BE2C (cell line): ENCODE data around the gene ZNF683. TPM values are rescaled to one million over a fixed set of nuclear protein-coding genes. Genes with fewer than 3 reads are reported as not detected.
"Not testable (repeated sequence)": the region's sequence is repeated elsewhere in the genome, so short reads cannot be mapped to it uniquely, and the experiment has no call there.

Experiments used
- DNase-seq: peaks from one replicate; pipeline ENCODE4 v3.0.0-alpha.2; 2020
- H3K27me3 ChIP-seq: fragments of 250-450 bp; sonication (Bioruptor Pico); 2 replicates; pipeline ENCODE4 v1.5.1; 2020; ENCODE audit warnings: mild to moderate bottlenecking
- H3K36me3 ChIP-seq: fragments of 250-450 bp; sonication (Bioruptor Pico); 2 replicates; pipeline ENCODE4 v1.5.1; 2020; ENCODE audit warnings: mild to moderate bottlenecking
- H3K4me1 ChIP-seq: fragments of 250-450 bp; sonication (Bioruptor Pico); 2 replicates; pipeline ENCODE4 v1.5.1; 2020
- H3K4me3 ChIP-seq: 2 replicates; pipeline ENCODE4 v1.5.1; 2011; ENCODE audit warnings: low read depth, low read length
- H3K9me3 ChIP-seq: fragments of 250-450 bp; sonication (Bioruptor Pico); 2 replicates; pipeline ENCODE4 v1.5.1; 2020
- CTCF ChIP-seq: IDR thresholded peaks from 2 replicates; pipeline ENCODE4 v1.5.1; 2012; ENCODE audit warnings: mild to moderate bottlenecking, low read depth, low read length
- polyA plus RNA-seq: library from polyadenylated mRNA; unstranded; fragments of >200 nt; gene quantifications from one replicate; pipeline ENCODE4 v1.2.1, GENCODE V29; 2012; ENCODE audit warnings: low read depth, missing spikeins; ENCODE audit not compliant: insufficient read length, insufficient read depth

ZNF683 gene
- not detected for polyA plus RNA-seq

GRCh38 chr1:26372611-26373010 is at the start of gene ZNF683:
TSS of gene ZNF683 (minus strand) at chr1:26372750. CDS start at chr1:26368571, 4,179 bp downstream.
- not testable (repeated sequence) for H3K27me3 ChIP-seq, H3K4me1 ChIP-seq, H3K36me3 ChIP-seq, H3K4me3 ChIP-seq, DNase-seq, H3K9me3 ChIP-seq

- no peak overlapping the region for H3K4me3 ChIP-seq
- DNase-seq: no peak
- no peak for TF ChIP-seq CTCF
- H3K9me3 ChIP-seq: no peaks in the 10 kb centered on the region
- peaks cover 5% of the 10 kb centered on the region for H3K27me3 ChIP-seq
- no peaks in the 10 kb centered on the region for H3K36me3 ChIP-seq
- H3K4me1 ChIP-seq: no peaks in the 10 kb centered on the region
Observed at GRCh38 chr1:26419494-26419893, 46.9 kb upstream of the ZNF683 start.

- Histone ChIP-seq H3K4me3 (no peak overlapping the region), H3K4me1 (no peaks in the 10 kb centered on the region), H3K9me3 (no peaks in the 10 kb centered on the region), H3K36me3 (no peaks in the 10 kb centered on the region), H3K27me3 (peaks cover 6% of the 10 kb centered on the region)
- no peak for DNase-seq
- no peak for TF ChIP-seq CTCF
Observed at GRCh38 chr1:26418865-26419349, 46.4 kb upstream of the ZNF683 start.

GRCh38 chr1:26417111-26417759 is 44.7 kb upstream of the ZNF683 start:
- Histone ChIP-seq H3K36me3 (no peaks in the 10 kb centered on the region), H3K4me3 (no peak overlapping the region), H3K4me1 (no peaks in the 10 kb centered on the region), H3K27me3 (peaks cover 6% of the 10 kb centered on the region), H3K9me3 (no peaks in the 10 kb centered on the region)
- TF ChIP-seq CTCF: peak; percentile 77
- peak; percentile 76 for DNase-seq

GRCh38 chr1:26413031-26413430 is 40.5 kb upstream of the ZNF683 start:
- no peak for DNase-seq
- Histone ChIP-seq H3K9me3 (no peaks in the 10 kb centered on the region), H3K4me1 (no peaks in the 10 kb centered on the region), H3K4me3 (no peak overlapping the region), H3K27me3 (peaks cover 6% of the 10 kb centered on the region), H3K36me3 (no peaks in the 10 kb centered on the region)
- TF ChIP-seq CTCF: no peak

- TF ChIP-seq CTCF: no peak
Observed at GRCh38 chr1:26412180-26412840, 39.8 kb upstream of the ZNF683 start.

More at GRCh38 chr1:26412180-26412840, 39.8 kb upstream of the ZNF683 start:
- no peaks in the 10 kb centered on the region for H3K4me1 ChIP-seq
- DNase-seq: no peak
- H3K9me3 ChIP-seq: no peaks in the 10 kb centered on the region
- H3K4me3 ChIP-seq: no peak overlapping the region
- H3K36me3 ChIP-seq: no peaks in the 10 kb centered on the region
- H3K27me3 ChIP-seq: peaks cover 6% of the 10 kb centered on the region
